Left ventricle myocardium superior (tissue), 1 donor: ENCODE results near the gene RBFOX1. TPM values are rescaled to one million over a fixed set of nuclear protein-coding genes. Genes with fewer than 3 reads are reported as not detected.

Experiments used
- ATAC-seq: fragments of 200-7000 bp; cut with Tn5 transposase; one replicate; pipeline ENCODE4 v1.9.1; 2020; ENCODE audit warnings: mild to moderate bottlenecking, moderate library complexity
- DNase-seq: peaks from one replicate; pipeline ENCODE4 v3.0.0-alpha.2; 2020
- intact Hi-C: fragments of 100-400 bp; cut with micrococcal nuclease; formaldehyde crosslinking; loops from one replicate; pipeline ENCODE4 v1.11.0; 2022
- total RNA-seq: library from RNA; stranded (reverse); fragmentation: NEBNext Ultra II Directional; extraction: Animal tissue kit (Norgen Biotek cat#: 25700); gene quantifications from one replicate; pipeline ENCODE4 v1.2.1, GENCODE V29; 2021
- donor health status: DM: no; HTN: yes; CAD: no; lungs with severe emphysema.

Gene RBFOX1
- total RNA-seq, 1 donor from 2014 or later, result 79.4 TPM

- intact Hi-C loops, result no loop called here
Observed at GRCh38 chr16:7397901-7398300, 65.3 kb downstream of the RBFOX1 start.

GRCh38 chr16:7398536-7398935 is 65.9 kb downstream of the RBFOX1 start:
- ATAC-seq (no peak), DNase-seq (no peak)
- intact Hi-C loops, result no loop called here

More at GRCh38 chr16:7397901-7398300, 65.3 kb downstream of the RBFOX1 start:
- DNase-seq (no peak), ATAC-seq (no peak)

- intact Hi-C loops, result no loop called here
- DNase-seq, result no peak
- ATAC-seq, result no peak
Observed at GRCh38 chr16:7399296-7399695, 66.7 kb downstream of the RBFOX1 start.

- intact Hi-C loops, result no loop called here
- ATAC-seq, result no peak
- no peak for DNase-seq
Observed at GRCh38 chr16:7400117-7400890, 67.7 kb downstream of the RBFOX1 start.

GRCh38 chr16:7404217-7404616 is 71.6 kb downstream of the RBFOX1 start:
- intact Hi-C loops, result no loop called here
- ATAC-seq (peak; percentile 66), DNase-seq (no peak)

GRCh38 chr16:7405166-7405565 is 72.5 kb downstream of the RBFOX1 start:
- ATAC-seq (peak; percentile 95), DNase-seq (peak; percentile 81)
- intact Hi-C loops, result no loop called here

- no peak for ATAC-seq
- intact Hi-C loops, result no loop called here
- DNase-seq, result no peak
Observed at GRCh38 chr16:7408700-7409365, 76.2 kb downstream of the RBFOX1 start.

- DNase-seq, result no peak
- no peak for ATAC-seq
- intact Hi-C loops, result no loop called here
Observed at GRCh38 chr16:7419441-7419840, 86.8 kb downstream of the RBFOX1 start.

- intact Hi-C loops, result no loop called here
- DNase-seq (no peak), ATAC-seq (no peak)
Observed at GRCh38 chr16:7420079-7420478, 87.4 kb downstream of the RBFOX1 start.

- DNase-seq, result no peak
- no peak for ATAC-seq
- intact Hi-C loops, result no loop called here
Observed at GRCh38 chr16:7420843-7421242, 88.2 kb downstream of the RBFOX1 start.

GRCh38 chr16:7421578-7421977 is 88.9 kb downstream of the RBFOX1 start:
- intact Hi-C loops, result no loop called here
- DNase-seq (no peak), ATAC-seq (no peak)

- no peak for DNase-seq
- intact Hi-C loops, result no loop called here
- no peak for ATAC-seq
Observed at GRCh38 chr16:7422036-7422888, 89.6 kb downstream of the RBFOX1 start.

- DNase-seq (no peak), ATAC-seq (no peak)
- intact Hi-C loops, result no loop called here
Observed at GRCh38 chr16:7423434-7424044, 90.9 kb downstream of the RBFOX1 start.

- intact Hi-C loops, result no loop called here
- DNase-seq (no peak), ATAC-seq (no peak)
Observed at GRCh38 chr16:7426161-7426560, 93.5 kb downstream of the RBFOX1 start.

GRCh38 chr16:7431723-7432122 is 99.1 kb downstream of the RBFOX1 start:
- no peak for ATAC-seq
- intact Hi-C loops, result no loop called here
- DNase-seq, result no peak

- ATAC-seq, result no peak
- DNase-seq, result no peak
- intact Hi-C loops, result no loop called here
Observed at GRCh38 chr16:7436306-7436705, 103.7 kb downstream of the RBFOX1 start.

- ATAC-seq (no peak), DNase-seq (no peak)
- intact Hi-C loops, result no loop called here
Observed at GRCh38 chr16:7437135-7437804, 104.6 kb downstream of the RBFOX1 start.

- intact Hi-C loops, result no loop called here
- DNase-seq (no peak), ATAC-seq (no peak)
Observed at GRCh38 chr16:7437843-7438242, 105.2 kb downstream of the RBFOX1 start.

GRCh38 chr16:7438601-7439000 is 106.0 kb downstream of the RBFOX1 start:
- DNase-seq (no peak), ATAC-seq (no peak)
- intact Hi-C loops, result no loop called here
